Hepatic stellate cell (primary cell): ENCODE results near the gene RNF43.

Experiments
- DNase-seq: peaks from one replicate; pipeline ENCODE4 v3.0.0; 2011; ENCODE audit warnings: low spot score

Gene RNF43

GRCh38 chr17:58381124-58382035 lies 36.0 kb downstream of the RNF43 start:
- DNase-seq: no peak

- DNase-seq: no peak
These were observed 36.9 kb downstream of the RNF43 start for GRCh38 chr17:58380207-58381123.

GRCh38 chr17:58379511-58379824 lies 37.9 kb downstream of the RNF43 start:
- no peak for DNase-seq

- no peak for DNase-seq
These were observed 38.4 kb downstream of the RNF43 start for GRCh38 chr17:58378733-58379510.

- DNase-seq: no peak
These were observed 39.7 kb downstream of the RNF43 start for GRCh38 chr17:58377661-58378060.

- no peak for DNase-seq
These were observed 40.2 kb downstream of the RNF43 start for GRCh38 chr17:58377093-58377601.

- no peak for DNase-seq
These were observed 40.8 kb downstream of the RNF43 start for GRCh38 chr17:58376472-58377000.

GRCh38 chr17:58375811-58376210 lies 41.5 kb downstream of the RNF43 start:
- no peak for DNase-seq

- DNase-seq: no peak
These were observed 42.1 kb downstream of the RNF43 start for GRCh38 chr17:58375256-58375655.

GRCh38 chr17:58373923-58374322 lies 43.4 kb downstream of the RNF43 start:
- no peak for DNase-seq

GRCh38 chr17:58373003-58373402 lies 44.3 kb downstream of the RNF43 start:
- no peak for DNase-seq

GRCh38 chr17:58371300-58371950 lies 45.9 kb downstream of the RNF43 start:
- no peak for DNase-seq

GRCh38 chr17:58370716-58371115 lies 46.6 kb downstream of the RNF43 start:
- DNase-seq: no peak

- no peak for DNase-seq
These were observed 47.0 kb downstream of the RNF43 start for GRCh38 chr17:58370309-58370708.

GRCh38 chr17:58369214-58370031 lies 47.9 kb downstream of the RNF43 start:
- DNase-seq: no peak

GRCh38 chr17:58368860-58369213 lies 48.5 kb downstream of the RNF43 start:
- DNase-seq: no peak
